K562 (cell line): ENCODE results near the gene DGCR6L. TPM values are rescaled to one million over a fixed set of nuclear protein-coding genes. Genes with fewer than 3 reads are reported as not detected.
"Not testable (repeated sequence)": the region's sequence is repeated elsewhere in the genome, so short reads cannot be mapped to it uniquely, and the experiment has no call there.

ENCODE experiments used
- FOXP4 ChIP-seq: sonication (generic); formaldehyde crosslinking; IDR thresholded peaks from 2 replicates; pipeline ENCODE4 v1.8.0; 2022; ENCODE audit warnings: mild to moderate bottlenecking, missing genetic modification reagents, borderline replicate concordance
- MYBL2 ChIP-seq, 2 experiments: fragments of 450-650 bp in 1 of 2; sonication (generic) in 1 of 2; formaldehyde crosslinking in 1 of 2; IDR thresholded peaks; 2 replicates each; pipeline versions ENCODE4 v1.6.1 to v1.8.1; 2017 to 2022; ENCODE audit warnings: borderline replicate concordance in 1 of 2, inconsistent platforms in 1 of 2, low read depth in 1 of 2, mild to moderate bottlenecking in 1 of 2, missing genetic modification reagents in 1 of 2, moderate library complexity in 1 of 2
- SP1 ChIP-seq: sonication (generic); formaldehyde crosslinking; IDR thresholded peaks from 2 replicates; pipeline ENCODE4 v1.8.1; 2022; ENCODE audit warnings: mild to moderate bottlenecking, missing genetic modification reagents
- ZFP1 ChIP-seq: fragments of 450-650 bp; formaldehyde crosslinking; IDR thresholded peaks from 2 replicates; pipeline ENCODE4 v1.4.0; 2020; ENCODE audit warnings: mild to moderate bottlenecking, mixed read lengths
- ZNF707 ChIP-seq: fragments of 250-450 bp; sonication (Bioruptor Pico); conservative IDR thresholded peaks from 2 replicates; pipeline ENCODE4 v1.8.0; 2022; ENCODE audit warnings: inconsistent platforms, mild to moderate bottlenecking, moderate library complexity
- polyA plus RNA-seq, 8 experiments: library from polyadenylated mRNA; depleted of rRNA in 4 of 8; stranded (reverse) in 5 of 8; unstranded in 3 of 8; fragments of >200 nt; fragmentation: Nextera tagmentation in 2 of 8; fragmentation: Illumina TruSeq in 1 of 8; extraction: Ambion mirVana in 2 of 8; extraction: Trizol in 1 of 8; gene quantifications; 2 replicates each; pipeline versions ENCODE4 v1.2.1 to v1.2.3, GENCODE V29; 2011 to 2014; ENCODE audit warnings: inconsistent platforms in 1 of 8, missing spikeins in 1 of 8
- total RNA-seq, 7 experiments: library from RNA; depleted of rRNA in 6 of 7; stranded (reverse); fragments of >200 nt in 6 of 7; fragmentation: Illumina TruSeq in 2 of 7; extraction: Trizol in 2 of 7; gene quantifications; 2 replicates each; pipeline versions ENCODE4 v1.2.1 to v1.2.3, GENCODE V29; 2011 to 2021; ENCODE audit warnings: low replicate concordance in 1 of 7

Gene DGCR6L
- total and polyA plus RNA-seq, 9 of the 15 experiments (the other 6 are each of a cell fraction or from before 2014, with no cell fraction given), result 3.6 to 151 (median 51.0) TPM

- TF ChIP-seq ZNF707 (CRISPR knock-in tag) (0 out of 2 replicates have a peak, but pooled peaks have one; percentile 14), FOXP4 (CRISPR knock-in tag) (peak; percentile 65; the same call in 1 of the 2 replicates), MYBL2 (CRISPR knock-in tag; IDR thresholded peaks at IDR 0.05; ENCODE audit: borderline replicate concordance) (peak; percentile 71; the same call in 1 of the 2 replicates), ZFP1 (0 out of 2 replicates have a peak, but pooled peaks have one; percentile 8), SP1 (CRISPR knock-in tag) (peak; percentile 56; the same call in 1 of the 2 replicates)
- TF ChIP-seq MYBL2 (IDR thresholded peaks at IDR 0.05; ENCODE audit: low read depth), result not testable (repeated sequence)
- TF ChIP-seq, all 486 proteins: peak for 28; not testable (repeated sequence) for 458
These were observed 1.8 kb upstream of the DGCR6L start (continued) for GRCh38 chr22:20321552-20322211.
